GM23338 (cell line): ENCODE data around the gene PRMT1. TPM values are rescaled to one million over a fixed set of nuclear protein-coding genes. Genes with fewer than 3 reads are reported as not detected.

Experiments
- ATAC-seq: fragments of 200-7000 bp; cut with Tn5 transposase; 3 replicates; pipeline ENCODE4 v1.9.1; 2020
- DNase-seq: peaks from one replicate; pipeline ENCODE4 v3.0.0-alpha.2; 2015; ENCODE audit warnings: low spot score
- H2AFZ ChIP-seq: fragments of 200-600 bp; sonication (generic); 2 replicates; pipeline ENCODE4 v1.8.0; 2016; ENCODE audit warnings: antibody characterized with exemption, mild to moderate bottlenecking, moderate library complexity
- H3F3A ChIP-seq: fragments of 200-600 bp; sonication (generic); replicated peaks from 2 replicates; pipeline ENCODE4 v1.8.0; 2017; ENCODE audit warnings: antibody characterized with exemption, mixed run types, low read depth
- H3K27ac ChIP-seq: fragments of 200-600 bp; sonication (generic); 2 replicates; pipeline ENCODE4 v1.6.1; 2016; ENCODE audit warnings: low read depth
- H3K27me3 ChIP-seq: fragments of 200-600 bp; sonication (generic); 2 replicates; pipeline ENCODE4 v1.8.0; 2016; ENCODE audit warnings: mild to moderate bottlenecking, mixed run types, moderate library complexity; ENCODE audit not compliant: insufficient read depth
- H3K36me3 ChIP-seq: fragments of 200-600 bp; sonication (generic); 2 replicates; pipeline ENCODE4 v1.8.0; 2016; ENCODE audit warnings: mild to moderate bottlenecking; ENCODE audit not compliant: insufficient read depth
- H3K4me1 ChIP-seq: fragments of 200-600 bp; sonication (generic); 2 replicates; pipeline ENCODE4 v1.8.0; 2016; ENCODE audit warnings: mild to moderate bottlenecking, moderate library complexity; ENCODE audit not compliant: insufficient read depth
- H3K4me2 ChIP-seq: fragments of 200-600 bp; sonication (generic); 2 replicates; pipeline ENCODE4 v1.7.1; 2017; ENCODE audit warnings: mixed run types
- H3K4me3 ChIP-seq: fragments of 200-600 bp; sonication (generic); 2 replicates; pipeline ENCODE4 v1.6.1; 2016; ENCODE audit warnings: mixed run types
- H3K79me2 ChIP-seq: fragments of 200-600 bp; sonication (generic); replicated peaks from 2 replicates; pipeline ENCODE4 v1.8.0; 2017; ENCODE audit warnings: mild to moderate bottlenecking; ENCODE audit not compliant: insufficient read depth
- H3K9me2 ChIP-seq: fragments of 200-600 bp; sonication (generic); 2 replicates; pipeline ENCODE4 v1.8.0; 2017; ENCODE audit not compliant: insufficient read depth
- H4K20me1 ChIP-seq: fragments of 200-600 bp; sonication (generic); replicated peaks from 2 replicates; pipeline ENCODE4 v1.8.0; 2017; ENCODE audit warnings: mild to moderate bottlenecking; ENCODE audit not compliant: insufficient read depth
- H3K27ac Mint-ChIP-seq: 2 replicates; pipeline ENCODE4 v1.8.0; 2020; ENCODE audit warnings: inconsistent platforms, mild to moderate bottlenecking, moderate library complexity, mixed read lengths
- H3K27me3 Mint-ChIP-seq: 3 replicates; pipeline ENCODE4 v1.8.0; 2022; ENCODE audit warnings: low read depth, mild to moderate bottlenecking, moderate library complexity, mixed read lengths, inconsistent platforms; ENCODE audit not compliant: insufficient read depth, poor library complexity
- H3K36me3 Mint-ChIP-seq: 3 replicates; pipeline ENCODE4 v1.8.0; 2021; ENCODE audit warnings: low read depth, mild to moderate bottlenecking, inconsistent platforms, moderate library complexity, mixed read lengths
- H3K4me1 Mint-ChIP-seq: 3 replicates; pipeline ENCODE4 v1.8.0; 2020; ENCODE audit warnings: mild to moderate bottlenecking, inconsistent platforms, mixed read lengths
- H3K4me3 Mint-ChIP-seq: 3 replicates; pipeline ENCODE4 v1.8.0; 2021; ENCODE audit warnings: moderate library complexity, mild to moderate bottlenecking, inconsistent platforms, mixed read lengths
- H3K9me3 Mint-ChIP-seq: 3 replicates; pipeline ENCODE4 v1.8.0; 2020; ENCODE audit warnings: moderate library complexity, mild to moderate bottlenecking, inconsistent platforms, mixed read lengths
- CTCF ChIP-seq, 2 experiments: fragments of 200-600 bp in 1 of 2; sonication (generic) in 1 of 2; conservative IDR thresholded peaks; 2 replicates each; pipeline versions ENCODE4 v1.5.1 to v1.6.1; 2016 to 2017; ENCODE audit warnings: antibody characterized with exemption in 2 of 2, low read depth in 2 of 2, mild to moderate bottlenecking in 2 of 2, moderate library complexity in 1 of 2
- ETS1 ChIP-seq: IDR thresholded peaks from 2 replicates; pipeline ENCODE4 v1.6.1; 2016; ENCODE audit warnings: antibody characterized with exemption
- EZH2phosphoT487 ChIP-seq: fragments of 200-600 bp; sonication (generic); IDR thresholded peaks from one replicate; pipeline ENCODE4 v1.8.1; 2018; ENCODE audit warnings: antibody characterized with exemption; ENCODE audit not compliant: unreplicated experiment
- JUNB ChIP-seq: IDR thresholded peaks from one replicate; pipeline ENCODE4 v1.6.1; 2016; ENCODE audit warnings: antibody characterized with exemption; ENCODE audit not compliant: unreplicated experiment
- POLR2AphosphoS5 ChIP-seq: IDR thresholded peaks from 2 replicates; pipeline ENCODE4 v1.6.1; 2016; ENCODE audit warnings: antibody characterized with exemption, low read depth
- REST ChIP-seq: IDR thresholded peaks from one replicate; pipeline ENCODE4 v1.6.1; 2018; ENCODE audit warnings: antibody characterized with exemption; ENCODE audit not compliant: unreplicated experiment
- STAT1 ChIP-seq: IDR thresholded peaks from one replicate; pipeline ENCODE4 v1.6.1; 2016; ENCODE audit warnings: antibody characterized with exemption; ENCODE audit not compliant: unreplicated experiment
- ZNF331 ChIP-seq: fragments of 250-450 bp; sonication (Bioruptor Pico); IDR thresholded peaks from 2 replicates; pipeline ENCODE4 v1.5.0; 2020; ENCODE audit warnings: low read depth, mild to moderate bottlenecking, moderate library complexity
- polyA plus RNA-seq: library from polyadenylated mRNA; unstranded; fragments of >200 nt; fragmentation: Nextera tagmentation; extraction: Ambion mirVana; gene quantifications from 2 replicates; pipeline ENCODE4 v1.2.1, GENCODE V29; 2016
- total RNA-seq: library from RNA; depleted of rRNA; stranded (reverse); fragments of >200 nt; shearing (Covaris generic); gene quantifications from 2 replicates; pipeline ENCODE4 v1.2.3, GENCODE V29; 2014

The PRMT1 gene
- total and polyA plus RNA-seq, 2 experiments from 2014 or later, result 590 to 700 TPM

DNA sequence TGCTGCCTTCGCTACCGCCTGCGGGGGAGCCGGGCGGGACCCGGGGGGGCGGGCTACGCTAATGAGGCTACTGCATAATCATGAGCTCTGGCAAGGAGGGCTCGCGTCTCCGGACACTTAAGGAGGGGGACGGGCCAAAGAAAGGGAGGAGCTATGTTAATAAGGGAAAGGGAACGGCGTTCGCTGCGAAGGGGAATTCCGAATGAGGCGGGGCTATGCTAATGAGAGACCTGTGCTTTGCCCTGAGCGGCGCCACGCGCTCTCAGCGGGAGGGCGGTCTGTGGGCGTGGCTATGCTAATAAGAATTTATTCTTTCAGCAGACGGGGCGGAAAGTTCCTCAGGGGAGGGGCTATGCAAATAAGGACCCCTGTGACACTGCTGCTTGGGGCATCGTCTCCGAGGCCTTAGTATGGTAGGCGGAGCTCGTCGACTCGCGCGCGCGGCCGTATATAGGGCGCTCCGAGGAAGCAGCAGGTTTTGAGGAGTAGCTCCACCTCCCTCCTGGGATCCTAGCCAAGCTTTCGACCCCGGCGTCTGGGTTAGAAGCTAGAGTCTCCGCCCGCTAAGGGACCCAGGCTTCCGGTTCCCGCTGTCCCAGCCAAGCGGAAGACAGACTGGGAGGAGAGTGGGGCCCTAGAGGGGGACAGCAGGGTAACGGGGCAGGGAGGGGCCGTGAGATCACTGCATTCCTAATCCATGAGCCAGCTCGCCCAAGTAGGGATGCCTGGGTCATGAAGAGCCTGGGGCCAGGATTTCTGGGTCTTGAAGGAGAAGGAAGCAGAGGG, 36.8 kb upstream of the PRMT1 start, which contains the start of gene RRAS:
Gene RRAS, minus strand, starts transcription at position 31 of the 786 bp plus-strand sequence. CDS start 45 bp downstream, outside the sequence.
- H3K27me3 ChIP-seq, result peaks cover 11% of the 10 kb centered on the region; the same call in 1 of the 2 replicates
- no peaks in the 10 kb centered on the region for H3K36me3 ChIP-seq
- H3K79me2 ChIP-seq, result peaks cover 26% of the 10 kb centered on the region
- peak within 1 kb of the TSS; percentile 100 for H3K27ac ChIP-seq
- no peaks in the 10 kb centered on the region for H3K9me2 ChIP-seq
- no peak within 1 kb of the TSS for H2AFZ ChIP-seq
- peaks cover 13% of the 10 kb centered on the region for H4K20me1 ChIP-seq
- peak within 1 kb of the TSS; percentile 70 for H3K4me3 ChIP-seq
- no peak for TF ChIP-seq CTCF (conservative IDR thresholded peaks at IDR 0.05; ENCODE audit: low read depth in 2 of 2)
- no peak for TF ChIP-seq STAT1
- peak; percentile 59 for TF ChIP-seq POLR2AphosphoS5
- 0 out of 2 replicates have a peak, but pooled peaks have one; percentile 43 for TF ChIP-seq ETS1
- H3K4me1 ChIP-seq, result peaks cover 48% of the 10 kb centered on the region
- ATAC-seq (peak; percentile 65), DNase-seq (peak; percentile 100)
- Mint-ChIP-seq H3K36me3 (peaks cover 4% of the 10 kb centered on the region; the same call in 2 of the 3 replicates), H3K27ac (peak within 1 kb of the TSS; percentile 100), H3K9me3 (0 out of 3 replicates have a peak, but pooled peaks cover under 1% of the 10 kb centered on the region), H3K4me3 (peak within 1 kb of the TSS; percentile 97), H3K27me3 (peaks cover 43% of the 10 kb centered on the region), H3K4me1 (peaks cover 66% of the 10 kb centered on the region)
- H3F3A ChIP-seq, result peaks cover 20% of the 10 kb centered on the region
- H3K4me2 ChIP-seq, result peak within 1 kb of the TSS; percentile 90

GRCh38 chr19:49641688-49642491, 35.2 kb upstream of the PRMT1 start, which contains the start of gene SCAF1:
SCAF1 (plus strand) TSS chr19:49642209; CDS start chr19:49645027, 2,818 bp downstream.
- DNase-seq (peak; percentile 99), ATAC-seq (peak; percentile 31)
- Mint-ChIP-seq H3K4me3 (peak within 1 kb of the TSS; percentile 97), H3K27ac (peak within 1 kb of the TSS; percentile 100), H3K4me1 (peaks cover 51% of the 10 kb centered on the region), H3K27me3 (peaks cover 36% of the 10 kb centered on the region), H3K9me3 (no peaks in the 10 kb centered on the region), H3K36me3 (peaks cover 17% of the 10 kb centered on the region)
- H3K36me3 ChIP-seq, result no peaks in the 10 kb centered on the region; the same call in 1 of the 2 replicates
- peak within 1 kb of the TSS; percentile 90 for H3K4me2 ChIP-seq
- peaks cover 13% of the 10 kb centered on the region for H4K20me1 ChIP-seq
- peak within 1 kb of the TSS; percentile 100 for H3K4me3 ChIP-seq
- H2AFZ ChIP-seq, result peak within 1 kb of the TSS; percentile 89; the same call in 1 of the 2 replicates
- H3K9me2 ChIP-seq, result no peaks in the 10 kb centered on the region
- H3K27ac ChIP-seq, result peak within 1 kb of the TSS; percentile 100
- peaks cover 21% of the 10 kb centered on the region for H3F3A ChIP-seq
- H3K79me2 ChIP-seq, result peaks cover 26% of the 10 kb centered on the region
- H3K27me3 ChIP-seq, result peaks cover 11% of the 10 kb centered on the region; the same call in 1 of the 2 replicates
- H3K4me1 ChIP-seq, result peaks cover 40% of the 10 kb centered on the region
- TF ChIP-seq JUNB (no peak), STAT1 (no peak), EZH2phosphoT487 (no peak), REST (no peak), ZNF331 (CRISPR knock-in tag) (no peak), CTCF (conservative IDR thresholded peaks at IDR 0.05; ENCODE audit: low read depth in 2 of 2) (no peak)
